Measurements from ENCODE around the gene LENEP.

GRCh38 chr1:154982341-154982740 lies 11.0 kb upstream of the LENEP start:
- TF ChIP-seq CTCF (IDR thresholded peaks at IDR 0.05) (no peak), EZH2 (IDR thresholded peaks at IDR 0.05) (no peak)

Measured in neural progenitor cell (in vitro differentiated cells).